ENCODE results near the gene FAIM2.

The FAIM2 gene

DNA sequence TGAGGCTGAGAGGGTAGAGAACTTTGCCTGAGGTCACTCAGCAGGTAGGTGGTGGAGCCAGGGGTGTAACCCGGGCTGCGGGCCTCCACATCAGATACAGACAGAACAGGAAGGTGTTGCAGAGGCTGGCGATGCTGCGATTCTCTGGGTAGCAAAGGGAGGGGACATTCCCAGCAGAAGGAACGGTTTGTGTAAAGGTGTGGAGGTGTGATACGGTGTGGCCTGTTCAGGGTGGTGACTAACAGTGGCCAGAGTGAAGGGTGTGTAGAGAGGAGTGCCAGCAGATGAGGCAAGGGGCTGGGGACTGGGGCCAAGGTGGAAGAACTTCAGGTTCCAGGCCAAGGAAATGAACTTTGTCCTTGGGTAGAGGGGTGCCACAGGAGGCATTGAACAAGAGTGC lies 18.2 kb upstream of the FAIM2 start:
- POLR2A ChIA-PET: no interaction called here
- TF ChIP-seq CTCF (IDR thresholded peaks at IDR 0.05; ENCODE audit: insufficient read depth, low read length, missing control alignments): no peak
- no peak for DNase-seq (ENCODE audit: low read depth, low spot score)

GRCh38 chr12:49921299-49921698 lies 17.6 kb upstream of the FAIM2 start:
- POLR2A ChIA-PET: no interaction called here
- DNase-seq (ENCODE audit: low read depth, low spot score): no peak
- CTCF ChIA-PET: interaction anchor here (1.6 kb wide), 1 partner anchor 24 kb away, joined by 8 read pairs; no protein-coding TSS in a partner anchor
- no peak for TF ChIP-seq CTCF (IDR thresholded peaks at IDR 0.05; ENCODE audit: insufficient read depth, low read length, missing control alignments)
- no peak overlapping the region for H3K4me3 ChIP-seq (ENCODE audit: low read depth, low read length)

More for the DNA sequence above, 18.2 kb upstream of the FAIM2 start:
- no peak overlapping the region for H3K4me3 ChIP-seq (ENCODE audit: low read depth, low read length)
- CTCF ChIA-PET: interaction anchor here (1.2 kb wide), 1 partner anchor 23 kb away, joined by 7 read pairs; no protein-coding TSS in a partner anchor

DNA sequence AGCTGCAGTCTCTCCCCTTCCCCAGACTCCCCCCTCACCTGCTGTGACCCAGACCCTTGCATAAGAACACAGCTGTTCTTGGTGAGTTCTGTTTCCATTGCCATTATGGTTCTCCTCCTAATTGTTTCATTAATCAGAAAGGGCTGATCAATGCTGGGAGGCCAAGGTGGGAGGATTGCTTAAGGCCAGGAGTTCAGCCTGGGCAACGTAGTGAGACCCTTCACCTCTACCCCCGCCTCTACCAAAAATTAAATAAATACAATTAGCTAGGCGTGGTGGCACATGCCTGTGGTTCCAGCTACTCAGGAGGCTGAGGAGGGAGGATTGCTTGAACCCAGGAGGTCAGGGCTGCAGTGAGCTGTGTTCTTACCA lies 17.2 kb upstream of the FAIM2 start:
- ChIA-PET CTCF (interaction anchor here (1.6 kb wide), 1 partner anchor 25 kb away, joined by 8 read pairs; no protein-coding TSS in a partner anchor), POLR2A (no interaction called here)
- TF ChIP-seq CTCF (IDR thresholded peaks at IDR 0.05; ENCODE audit: insufficient read depth, low read length, missing control alignments): no peak
- no peak overlapping the region for H3K4me3 ChIP-seq (ENCODE audit: low read depth, low read length)
- no peak for DNase-seq (ENCODE audit: low read depth, low spot score)

DNA sequence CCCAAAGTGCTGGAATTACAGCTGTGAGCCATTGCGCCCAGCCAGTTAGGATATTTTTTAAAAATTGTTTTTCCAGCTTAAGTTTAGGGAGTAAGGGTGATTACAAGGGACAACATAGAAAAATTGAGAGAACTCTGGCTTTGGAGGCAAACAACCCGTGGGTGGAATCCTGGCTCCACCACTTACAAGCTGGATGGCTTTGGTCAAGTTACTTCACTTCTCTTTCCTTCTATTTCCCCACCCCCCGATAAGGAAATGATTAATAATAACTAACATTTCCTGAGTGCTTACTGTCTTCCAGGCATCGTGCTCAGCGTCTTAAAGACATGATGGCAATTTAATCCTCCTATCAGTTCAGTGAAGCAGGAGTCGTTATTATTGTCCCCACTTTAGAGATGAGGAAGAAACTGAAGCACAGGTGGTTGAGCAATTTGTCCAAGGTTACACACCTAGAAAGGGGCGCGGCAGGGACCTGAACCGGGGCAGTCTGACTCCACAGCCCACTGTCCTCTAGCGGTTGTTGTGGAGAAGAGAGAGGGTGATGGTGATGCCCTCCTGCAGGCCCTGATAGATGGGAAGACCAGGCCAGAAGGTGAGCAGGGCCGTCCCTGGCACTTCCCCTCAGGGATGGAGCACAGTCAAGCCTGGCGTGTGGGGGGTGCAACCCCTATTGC lies 16.7 kb upstream of the FAIM2 start:
- POLR2A ChIA-PET: no interaction called here
- no peak for DNase-seq (ENCODE audit: low read depth, low spot score)
- CTCF ChIA-PET: interaction anchor here (1.6 to 2.3 kb wide), 2 partner anchors 10 to 25 kb away, joined by 6 to 8 read pairs; no protein-coding TSS in a partner anchor
- no peak overlapping the region for H3K4me3 ChIP-seq (ENCODE audit: low read depth, low read length)
- no peak for TF ChIP-seq CTCF (IDR thresholded peaks at IDR 0.05; ENCODE audit: insufficient read depth, low read length, missing control alignments)

GRCh38 chr12:49917788-49918173 lies 14.1 kb upstream of the FAIM2 start:
- no peak for TF ChIP-seq CTCF (IDR thresholded peaks at IDR 0.05; ENCODE audit: insufficient read depth, low read length, missing control alignments)

DNA sequence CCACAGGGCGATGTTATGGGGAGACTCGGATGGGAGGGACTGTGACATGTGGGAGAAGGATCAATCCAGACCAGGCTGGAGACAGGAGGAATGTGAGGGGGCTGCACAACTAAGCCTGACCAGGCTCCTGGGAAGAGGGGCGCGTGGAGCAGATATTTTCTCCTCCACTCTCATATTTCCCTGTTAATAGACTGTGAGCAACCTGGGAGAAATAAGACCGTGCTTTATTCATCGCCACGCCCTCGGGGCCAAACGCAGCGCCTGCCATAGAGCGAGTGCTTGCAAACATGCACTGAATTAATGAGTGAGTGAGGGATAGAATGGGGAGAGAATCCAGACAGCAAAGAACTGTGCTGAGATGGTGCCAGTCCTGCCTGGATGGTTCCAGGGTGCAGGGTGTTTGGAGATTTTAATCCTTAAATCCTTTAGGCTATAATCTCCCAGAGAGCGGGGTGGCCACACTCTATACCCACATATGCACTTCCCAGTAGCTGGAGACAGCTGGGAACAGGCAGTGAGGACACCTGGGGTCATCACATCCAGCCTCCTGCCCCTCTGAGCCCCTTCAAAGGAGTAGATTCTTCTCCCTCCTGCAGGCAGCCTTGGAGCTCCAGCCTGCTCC lies 13.6 kb upstream of the FAIM2 start:
- ChIA-PET POLR2A (no interaction called here), CTCF (interaction anchor here (1.2 to 1.5 kb wide), 2 partner anchors 24 to 28 kb away, joined by 3 to 4 read pairs; no protein-coding TSS in a partner anchor)
- no peak for DNase-seq (ENCODE audit: low read depth, low spot score)

More at GRCh38 chr12:49917788-49918173, 14.1 kb upstream of the FAIM2 start:
- no peak for DNase-seq (ENCODE audit: low read depth, low spot score)
- H3K4me3 ChIP-seq (ENCODE audit: low read depth, low read length): no peak overlapping the region
- POLR2A ChIA-PET: no interaction called here
- CTCF ChIA-PET: interaction anchor here (0.9 to 2.3 kb wide), 4 partner anchors 8 to 48 kb away, joined by 3 to 6 read pairs (median 4); no protein-coding TSS in a partner anchor

More for the DNA sequence above, 13.6 kb upstream of the FAIM2 start:
- TF ChIP-seq CTCF (IDR thresholded peaks at IDR 0.05; ENCODE audit: insufficient read depth, low read length, missing control alignments): no peak
- no peak overlapping the region for H3K4me3 ChIP-seq (ENCODE audit: low read depth, low read length)

All from AG04449 (cell line).